Measurements from ENCODE around the gene SPTSSA.

Gene SPTSSA

GRCh38 chr14:34407951-34408350 is 54.1 kb downstream of the SPTSSA start:
- H3K9me3 ChIP-seq (ENCODE audit: insufficient read depth, low read length), result no peaks in the 10 kb centered on the region
- H3K4me3 ChIP-seq (ENCODE audit: insufficient read depth, low read length, poor library complexity, severe bottlenecking), result no peak overlapping the region
- H2AFZ ChIP-seq (ENCODE audit: low read depth, low read length, severe bottlenecking), result no peak overlapping the region
- no peaks in the 10 kb centered on the region for H3F3A ChIP-seq (ENCODE audit: insufficient read depth)
- no peaks in the 10 kb centered on the region for H3K9me2 ChIP-seq (replicated peaks; ENCODE audit: insufficient read depth, low read length)
- no peaks in the 10 kb centered on the region for H3K79me2 ChIP-seq (ENCODE audit: insufficient read depth, low read length)
- H3K36me3 ChIP-seq (ENCODE audit: low read length), result no peaks in the 10 kb centered on the region
- no peak for TF ChIP-seq EZH2phosphoT487 (conservative IDR thresholded peaks at IDR 0.05; ENCODE audit: low read length)
- TF ChIP-seq CTCF (IDR thresholded peaks at IDR 0.05; ENCODE audit: insufficient read depth, low read length, poor library complexity, severe bottlenecking), result no peak
- H3K27me3 ChIP-seq (ENCODE audit: low read length), result no peaks in the 10 kb centered on the region
- no peak overlapping the region for H3K27ac ChIP-seq (ENCODE audit: low read depth, low read length)
- no peak overlapping the region for H3K9ac ChIP-seq (ENCODE audit: low read length)
- no peaks in the 10 kb centered on the region for H4K20me1 ChIP-seq (ENCODE audit: low read depth, low read length)
- H3K4me2 ChIP-seq (ENCODE audit: low read depth, low read length, poor library complexity, severe bottlenecking), result no peak overlapping the region

- Histone ChIP-seq H2AFZ (ENCODE audit: low read depth, low read length, severe bottlenecking) (no peak overlapping the region), H3K4me3 (ENCODE audit: insufficient read depth, low read length, poor library complexity, severe bottlenecking) (no peak overlapping the region), H3K9me3 (ENCODE audit: insufficient read depth, low read length) (no peaks in the 10 kb centered on the region), H3K4me2 (ENCODE audit: low read depth, low read length, poor library complexity, severe bottlenecking) (no peak overlapping the region), H3K27me3 (ENCODE audit: low read length) (no peaks in the 10 kb centered on the region), H4K20me1 (ENCODE audit: low read depth, low read length) (no peaks in the 10 kb centered on the region), H3K27ac (ENCODE audit: low read depth, low read length) (no peak overlapping the region), H3K36me3 (ENCODE audit: low read length) (no peaks in the 10 kb centered on the region), H3K9ac (ENCODE audit: low read length) (no peak overlapping the region), H3K79me2 (ENCODE audit: insufficient read depth, low read length) (no peaks in the 10 kb centered on the region), H3F3A (ENCODE audit: insufficient read depth) (no peaks in the 10 kb centered on the region), H3K9me2 (replicated peaks; ENCODE audit: insufficient read depth, low read length) (no peaks in the 10 kb centered on the region)
- TF ChIP-seq EZH2phosphoT487 (conservative IDR thresholded peaks at IDR 0.05; ENCODE audit: low read length), result no peak
- no peak for TF ChIP-seq CTCF (IDR thresholded peaks at IDR 0.05; ENCODE audit: insufficient read depth, low read length, poor library complexity, severe bottlenecking)
Observed at GRCh38 chr14:34404416-34404815, 57.6 kb downstream of the SPTSSA start.

GRCh38 chr14:34403646-34404045 is 58.4 kb downstream of the SPTSSA start:
- no peak overlapping the region for H3K4me2 ChIP-seq (ENCODE audit: low read depth, low read length, poor library complexity, severe bottlenecking)
- no peaks in the 10 kb centered on the region for H3K9me3 ChIP-seq (ENCODE audit: insufficient read depth, low read length)
- H3F3A ChIP-seq (ENCODE audit: insufficient read depth), result no peaks in the 10 kb centered on the region
- no peak overlapping the region for H3K27ac ChIP-seq (ENCODE audit: low read depth, low read length)
- no peak for TF ChIP-seq CTCF (IDR thresholded peaks at IDR 0.05; ENCODE audit: insufficient read depth, low read length, poor library complexity, severe bottlenecking)
- no peak for TF ChIP-seq EZH2phosphoT487 (conservative IDR thresholded peaks at IDR 0.05; ENCODE audit: low read length)
- no peaks in the 10 kb centered on the region for H3K9me2 ChIP-seq (replicated peaks; ENCODE audit: insufficient read depth, low read length)
- no peak overlapping the region for H3K9ac ChIP-seq (ENCODE audit: low read length)
- H2AFZ ChIP-seq (ENCODE audit: low read depth, low read length, severe bottlenecking), result no peak overlapping the region
- H3K36me3 ChIP-seq (ENCODE audit: low read length), result no peaks in the 10 kb centered on the region
- H3K4me3 ChIP-seq (ENCODE audit: insufficient read depth, low read length, poor library complexity, severe bottlenecking), result no peak overlapping the region
- H3K27me3 ChIP-seq (ENCODE audit: low read length), result no peaks in the 10 kb centered on the region
- no peaks in the 10 kb centered on the region for H3K79me2 ChIP-seq (ENCODE audit: insufficient read depth, low read length)
- no peaks in the 10 kb centered on the region for H4K20me1 ChIP-seq (ENCODE audit: low read depth, low read length)
